ENCODE results near the gene UBE2M. TPM values are rescaled to one million over a fixed set of nuclear protein-coding genes. Genes with fewer than 3 reads are reported as not detected.

UBE2M gene
- total RNA-seq, 2 donors from 2014 or later = 27.7 to 44.2 TPM

DNA sequence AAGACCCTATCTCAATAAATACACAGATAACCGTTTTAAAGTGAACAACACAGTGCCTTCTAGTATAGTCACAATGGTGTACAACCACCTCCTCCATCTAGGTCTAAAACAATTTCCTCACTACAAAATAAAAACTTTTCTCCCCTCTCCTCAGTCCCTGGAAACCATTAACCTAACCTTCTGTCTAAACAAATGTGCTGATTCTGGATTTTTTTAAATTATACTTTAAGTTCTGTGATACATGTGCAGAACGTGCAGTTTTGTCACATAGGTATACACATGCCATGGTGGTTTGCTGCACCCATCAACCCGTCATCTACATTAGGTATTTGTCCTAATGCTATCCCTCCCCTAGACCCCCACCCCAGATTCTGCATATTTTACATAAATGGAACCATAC is 29.0 kb downstream of the UBE2M start:
- WGBS = 88% methylated on average over 3 of the region's 3 CpGs
- H3K9me3 ChIP-seq = no peaks in the 10 kb centered on the region

DNA sequence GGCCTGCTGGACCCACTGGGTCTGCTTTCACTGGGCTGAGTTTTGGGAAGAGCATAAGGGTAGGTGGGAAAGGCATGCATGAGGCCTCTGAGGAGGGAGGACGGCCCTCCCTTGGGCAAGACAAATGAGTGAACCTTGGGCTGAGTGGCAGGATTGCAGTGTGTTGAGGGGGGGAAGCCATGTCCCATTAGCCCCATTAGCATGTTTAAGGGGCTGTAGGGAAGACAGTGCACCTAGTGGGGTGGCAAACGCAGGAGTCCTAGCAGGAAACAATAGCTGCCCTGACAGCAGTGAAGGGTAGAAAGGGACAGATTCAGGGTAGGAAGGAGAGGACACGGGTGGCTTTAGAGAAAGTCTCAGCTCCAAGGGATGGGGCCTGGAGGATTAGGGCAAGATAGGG is 35.7 kb downstream of the UBE2M start:
- WGBS = 99% methylated on average over 3 of the region's 3 CpGs
- TF ChIP-seq POLR2AphosphoS5 (IDR thresholded peaks at IDR 0.05) = no peak
- TF ChIP-seq, protein P1, sequence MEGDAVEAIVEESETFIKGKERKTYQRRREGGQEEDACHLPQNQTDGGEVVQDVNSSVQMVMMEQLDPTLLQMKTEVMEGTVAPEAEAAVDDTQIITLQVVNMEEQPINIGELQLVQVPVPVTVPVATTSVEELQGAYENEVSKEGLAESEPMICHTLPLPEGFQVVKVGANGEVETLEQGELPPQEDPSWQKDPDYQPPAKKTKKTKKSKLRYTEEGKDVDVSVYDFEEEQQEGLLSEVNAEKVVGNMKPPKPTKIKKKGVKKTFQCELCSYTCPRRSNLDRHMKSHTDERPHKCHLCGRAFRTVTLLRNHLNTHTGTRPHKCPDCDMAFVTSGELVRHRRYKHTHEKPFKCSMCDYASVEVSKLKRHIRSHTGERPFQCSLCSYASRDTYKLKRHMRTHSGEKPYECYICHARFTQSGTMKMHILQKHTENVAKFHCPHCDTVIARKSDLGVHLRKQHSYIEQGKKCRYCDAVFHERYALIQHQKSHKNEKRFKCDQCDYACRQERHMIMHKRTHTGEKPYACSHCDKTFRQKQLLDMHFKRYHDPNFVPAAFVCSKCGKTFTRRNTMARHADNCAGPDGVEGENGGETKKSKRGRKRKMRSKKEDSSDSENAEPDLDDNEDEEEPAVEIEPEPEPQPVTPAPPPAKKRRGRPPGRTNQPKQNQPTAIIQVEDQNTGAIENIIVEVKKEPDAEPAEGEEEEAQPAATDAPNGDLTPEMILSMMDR (IDR thresholded peaks at IDR 0.05) = no peak
- no peak for TF ChIP-seq POLR2A (IDR thresholded peaks at IDR 0.05)
- H3K36me3 ChIP-seq = no peaks in the 10 kb centered on the region
- intact Hi-C loops (cut with DNase I) = no loop called here
- H3K4me3 ChIP-seq = no peak overlapping the region
- no peaks in the 10 kb centered on the region for H3K9me3 ChIP-seq
- no peak overlapping the region for H3K27ac ChIP-seq
- H3K4me1 ChIP-seq (replicated peaks) = peaks cover 10% of the 10 kb centered on the region
- DNase-seq (ENCODE audit: low spot score) = no peak
- no peaks in the 10 kb centered on the region for H3K27me3 ChIP-seq (replicated peaks; ENCODE audit: insufficient read depth)

More for the DNA sequence above, 29.0 kb downstream of the UBE2M start:
- intact Hi-C loops (cut with DNase I) = no loop called here
- H3K36me3 ChIP-seq = no peaks in the 10 kb centered on the region
- H3K4me3 ChIP-seq = no peak overlapping the region
- TF ChIP-seq POLR2A (IDR thresholded peaks at IDR 0.05) = no peak
- TF ChIP-seq, protein P1 (IDR thresholded peaks at IDR 0.05) = no peak
- TF ChIP-seq POLR2AphosphoS5 (IDR thresholded peaks at IDR 0.05) = no peak
- no peak for DNase-seq (ENCODE audit: low spot score)
- H3K27me3 ChIP-seq (replicated peaks; ENCODE audit: insufficient read depth) = no peaks in the 10 kb centered on the region
- no peaks in the 10 kb centered on the region for H3K4me1 ChIP-seq (replicated peaks)
- no peak overlapping the region for H3K27ac ChIP-seq

DNA sequence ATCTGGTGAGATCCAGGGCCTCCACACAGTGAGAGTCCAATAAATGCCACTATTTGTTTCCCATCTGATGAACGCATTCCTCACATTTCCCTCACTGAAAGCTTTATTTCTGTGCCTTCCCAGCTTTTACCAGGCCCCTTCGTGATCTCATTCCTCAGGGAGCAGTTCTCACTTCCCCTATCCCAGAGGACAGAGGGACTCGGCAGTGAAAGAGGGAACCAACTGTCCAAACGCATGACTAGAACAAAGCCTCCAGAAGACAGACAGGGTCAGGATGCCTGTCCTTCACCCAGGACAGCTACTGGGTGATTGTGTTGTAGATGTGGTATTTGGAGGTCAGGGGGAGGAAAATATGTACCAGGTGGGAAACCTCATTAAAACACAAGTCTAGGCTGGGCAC is 36.8 kb downstream of the UBE2M start:
- Histone ChIP-seq H3K9me3 (no peaks in the 10 kb centered on the region), H3K27me3 (replicated peaks; ENCODE audit: insufficient read depth) (no peaks in the 10 kb centered on the region), H3K27ac (no peak overlapping the region), H3K36me3 (peaks cover 0 to 8% of the 10 kb centered on the region in 2 donors), H3K4me1 (replicated peaks) (peaks cover 10% of the 10 kb centered on the region), H3K4me3 (no peak overlapping the region)
- intact Hi-C loops (cut with DNase I) = no loop called here
- no peak for DNase-seq (ENCODE audit: low spot score)
- WGBS = 59% methylated on average over 4 of the region's 4 CpGs
- no peak for TF ChIP-seq POLR2A (IDR thresholded peaks at IDR 0.05)
- TF ChIP-seq POLR2AphosphoS5 (IDR thresholded peaks at IDR 0.05) = no peak
- TF ChIP-seq, protein P1 (IDR thresholded peaks at IDR 0.05) = no peak

DNA sequence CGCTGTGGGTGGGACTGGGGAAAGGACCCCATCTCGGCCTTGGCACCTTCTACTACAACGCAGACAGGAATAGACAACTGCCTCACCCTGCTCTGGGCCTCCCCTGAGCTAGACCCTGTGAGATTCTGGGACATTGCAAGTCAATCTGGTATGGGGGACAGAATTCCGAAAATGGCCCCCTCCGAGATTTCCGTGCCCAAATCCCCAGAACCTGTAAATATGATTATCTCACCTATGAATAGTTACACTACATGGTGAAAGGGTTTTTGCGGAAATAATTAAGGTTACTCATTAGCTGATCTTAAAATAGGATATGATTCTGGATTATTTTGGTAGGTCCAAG is 38.2 kb downstream of the UBE2M start:
- Histone ChIP-seq H3K9me3 (no peaks in the 10 kb centered on the region), H3K4me3 (peak overlapping the region; percentile 82), H3K36me3 (peaks cover 0 to 15% of the 10 kb centered on the region in 2 donors), H3K27ac (peak overlapping the region; percentile 94 to 97), H3K4me1 (replicated peaks) (peaks cover 10% of the 10 kb centered on the region), H3K27me3 (replicated peaks; ENCODE audit: insufficient read depth) (no peaks in the 10 kb centered on the region)
- TF ChIP-seq, protein P1 (IDR thresholded peaks at IDR 0.05) = no peak
- no peak for TF ChIP-seq POLR2AphosphoS5 (IDR thresholded peaks at IDR 0.05)
- TF ChIP-seq POLR2A (IDR thresholded peaks at IDR 0.05) = no peak
- DNase-seq (ENCODE audit: low spot score) = no peak
- 10% methylated on average over 7 of the region's 7 CpGs for WGBS
- intact Hi-C loops (cut with DNase I) = no loop called here
